ENCODE measurements around the gene APC2.
"Not testable (repeated sequence)": the region's sequence is repeated elsewhere in the genome, so short reads cannot be mapped to it uniquely, and the experiment has no call there.

APC2 gene

DNA sequence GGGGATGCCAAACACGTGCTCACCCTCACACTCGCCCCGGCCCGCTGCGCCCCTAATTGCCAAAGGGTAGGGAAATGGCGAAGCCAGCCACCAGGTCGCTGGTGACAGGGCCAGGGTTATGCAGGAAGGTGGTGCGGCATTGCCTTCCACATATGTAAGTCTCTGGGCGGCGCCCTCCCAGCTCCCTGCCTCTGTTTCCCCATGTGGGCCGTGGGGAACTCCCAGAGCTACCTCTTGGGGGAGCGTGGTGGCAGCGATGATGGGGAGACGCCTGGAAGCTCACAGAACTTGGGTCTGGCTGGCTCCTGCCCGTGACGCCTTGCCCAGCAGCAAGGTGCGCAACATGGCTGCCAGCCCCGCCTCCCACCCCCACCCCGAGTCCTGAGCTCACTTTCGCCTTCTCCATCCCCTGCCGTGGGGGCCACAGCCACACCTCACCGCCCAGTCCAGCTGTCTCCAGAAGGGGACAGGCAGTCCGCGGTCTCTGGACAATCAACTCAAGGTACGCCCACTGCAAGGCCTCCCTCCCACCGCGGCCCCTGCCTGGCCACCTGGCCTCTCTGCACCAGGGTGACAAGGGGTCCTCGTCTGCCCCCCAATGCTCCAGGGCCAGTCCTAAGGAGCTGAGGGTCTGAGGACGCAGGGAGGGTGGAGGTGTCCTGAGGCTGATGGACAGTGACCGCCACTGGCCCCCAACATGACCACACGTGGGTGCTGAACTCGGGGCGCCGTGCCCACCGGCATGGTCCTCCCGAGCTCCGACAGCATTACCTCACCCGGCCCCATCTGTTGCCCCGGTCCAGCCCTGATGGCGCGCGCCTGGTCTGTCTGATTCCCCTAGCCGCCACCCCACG lies 22.5 kb downstream of the APC2 start:
- DNase-seq (ENCODE audit: low read depth, low spot score) = no peak
- no peak overlapping the region for H3K4me3 ChIP-seq (ENCODE audit: low read length)

GRCh38 chr19:1473085-1473851 lies 23.3 kb downstream of the APC2 start:
- DNase-seq (ENCODE audit: low read depth, low spot score) = no peak

DNA sequence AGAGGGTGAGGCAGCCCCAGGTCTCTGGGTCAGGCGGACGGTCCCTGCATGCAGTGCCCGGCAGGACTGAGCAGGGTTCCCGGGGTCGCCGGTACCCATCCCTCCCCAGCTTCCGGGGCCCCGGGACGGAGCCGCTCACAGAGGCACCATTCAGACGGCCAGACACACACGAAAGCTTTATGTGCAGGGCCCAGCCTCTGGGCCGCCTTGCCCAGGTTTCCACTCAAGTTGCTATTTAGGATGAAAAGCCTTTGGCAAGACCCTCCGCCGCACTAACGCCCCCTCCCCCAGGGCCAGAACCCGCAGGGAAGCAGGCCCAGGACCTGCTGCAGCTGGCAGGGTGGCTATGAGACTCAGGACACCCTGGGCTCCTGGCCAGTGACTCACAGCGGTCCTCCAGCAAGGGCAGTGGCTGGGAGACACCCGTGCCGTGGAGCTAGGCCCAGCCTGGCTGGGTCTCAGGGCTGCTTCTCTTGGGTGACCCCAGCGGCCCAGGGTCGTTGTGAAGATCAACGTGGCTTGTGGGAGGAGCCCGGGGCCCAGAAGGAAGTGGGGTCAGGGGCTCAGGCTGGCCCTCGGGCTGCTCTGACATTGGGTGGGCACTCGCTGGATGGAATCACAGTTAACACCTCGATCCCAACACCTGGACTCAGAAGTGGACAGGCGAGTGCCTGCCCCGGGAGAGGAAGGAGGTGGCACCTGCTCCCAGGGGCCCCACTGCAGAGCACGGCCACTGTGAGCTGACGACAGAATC lies 24.3 kb downstream of the APC2 start:
- no peak overlapping the region for H3K4me3 ChIP-seq (ENCODE audit: low read length)
- no peak for DNase-seq (ENCODE audit: low read depth, low spot score)

More at GRCh38 chr19:1473085-1473851, 23.3 kb downstream of the APC2 start:
- H3K4me3 ChIP-seq (ENCODE audit: low read length) = no peak overlapping the region

DNA sequence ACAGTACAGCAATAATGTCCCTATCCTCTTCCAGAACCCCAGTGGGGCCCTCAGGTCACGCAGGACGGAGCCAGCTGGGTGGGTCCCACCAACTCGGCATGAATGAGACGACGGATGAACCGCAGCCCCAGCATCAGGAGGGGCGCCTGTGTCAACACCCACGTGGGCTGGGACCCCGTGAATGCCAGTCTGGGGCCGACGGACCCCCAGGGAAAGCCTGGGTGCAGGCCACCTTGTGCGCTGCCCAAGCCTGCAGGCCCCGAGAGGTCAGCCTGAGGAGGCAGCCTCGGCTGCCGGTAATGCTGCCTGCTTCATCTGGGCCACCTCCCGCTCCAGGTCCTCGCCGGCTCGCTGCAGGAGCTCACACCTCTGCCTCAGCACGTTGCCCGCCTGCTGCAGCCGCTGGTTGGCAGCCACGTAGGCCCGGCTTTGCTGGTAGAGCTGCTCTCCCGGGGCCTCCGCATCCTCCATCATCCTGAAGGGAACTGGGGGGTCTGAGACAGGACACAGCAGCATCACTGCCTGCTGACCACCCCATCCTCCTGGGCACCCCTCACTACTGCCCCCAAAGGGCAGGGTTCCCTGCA lies 24.9 kb downstream of the APC2 start:
- no peak for DNase-seq (ENCODE audit: low read depth, low spot score)

GRCh38 chr19:1475751-1476437 lies 26.0 kb downstream of the APC2 start:
- DNase-seq (ENCODE audit: low read depth, low spot score) = no peak
- no peak overlapping the region for H3K4me3 ChIP-seq (ENCODE audit: low read length)

More for the DNA sequence above, 24.9 kb downstream of the APC2 start:
- no peak overlapping the region for H3K4me3 ChIP-seq (ENCODE audit: low read length)

DNA sequence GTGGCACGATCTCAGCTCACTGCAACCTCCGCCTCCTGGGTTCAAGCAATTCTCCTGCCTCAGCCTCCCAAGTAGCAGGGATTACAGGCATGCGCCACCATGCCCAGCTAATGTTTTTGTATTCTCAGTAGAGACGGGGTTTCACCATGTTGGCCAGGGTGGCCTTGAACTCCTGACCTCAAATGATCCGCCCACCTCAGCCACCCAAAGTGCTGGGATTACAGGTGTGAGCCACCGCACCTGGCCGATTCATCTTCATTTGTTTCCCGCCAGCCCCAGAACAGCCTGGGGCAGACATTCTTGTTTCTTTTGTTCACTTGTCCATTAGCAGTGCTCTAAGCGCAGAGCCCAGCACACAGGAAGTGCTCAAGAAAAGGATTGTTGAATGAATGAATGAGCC lies 27.1 kb downstream of the APC2 start:
- DNase-seq (ENCODE audit: low read depth, low spot score); H3K4me3 ChIP-seq (ENCODE audit: low read length): not testable (repeated sequence)

DNA sequence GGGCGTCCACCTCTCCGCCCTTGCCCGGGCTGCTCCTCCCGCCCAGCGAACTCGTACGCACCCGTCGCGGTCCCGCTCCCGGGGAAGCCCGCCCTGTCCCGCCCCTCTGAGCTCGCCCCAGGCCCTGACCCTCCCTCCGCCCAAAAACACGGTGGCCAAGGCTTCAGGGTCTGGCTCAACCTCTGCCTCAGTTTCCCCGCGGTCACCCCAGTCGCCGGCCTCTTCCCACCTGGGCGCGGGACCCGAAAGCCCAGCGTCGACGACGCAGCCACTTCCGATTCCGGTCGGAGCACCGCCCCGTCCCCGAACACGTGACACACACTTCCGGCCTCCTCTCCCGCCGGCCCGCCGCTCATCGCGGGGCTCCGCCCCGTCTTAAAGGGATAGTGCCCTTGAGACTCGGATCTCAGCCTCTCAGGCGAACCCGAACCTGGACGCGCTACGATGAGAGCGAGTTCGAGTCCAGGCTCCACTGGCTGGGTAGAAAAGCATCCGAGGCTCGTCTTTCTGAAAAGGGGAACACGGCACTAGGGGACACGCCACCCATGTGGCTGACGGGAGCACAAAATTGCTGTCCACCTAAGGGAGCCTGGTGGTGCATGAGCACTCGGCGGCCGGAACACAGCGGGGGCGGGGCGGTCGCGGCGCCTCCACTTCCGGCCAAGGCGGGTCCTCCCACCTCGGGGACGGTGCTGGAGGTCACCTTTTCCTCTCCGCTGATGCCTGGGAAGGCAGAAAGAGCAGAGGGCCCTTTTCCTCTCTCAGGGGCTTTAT lies 29.2 kb downstream of the APC2 start, which contains the start of gene C19orf25:
TSS of gene C19orf25 (minus strand) at position 282 of the 774 bp plus-strand sequence. CDS start 312 bp downstream, outside the sequence.
- H3K4me3 ChIP-seq (ENCODE audit: low read length) = peak within 1 kb of the TSS; percentile 88
- DNase-seq (ENCODE audit: low read depth, low spot score) = peak; percentile 88

DNA sequence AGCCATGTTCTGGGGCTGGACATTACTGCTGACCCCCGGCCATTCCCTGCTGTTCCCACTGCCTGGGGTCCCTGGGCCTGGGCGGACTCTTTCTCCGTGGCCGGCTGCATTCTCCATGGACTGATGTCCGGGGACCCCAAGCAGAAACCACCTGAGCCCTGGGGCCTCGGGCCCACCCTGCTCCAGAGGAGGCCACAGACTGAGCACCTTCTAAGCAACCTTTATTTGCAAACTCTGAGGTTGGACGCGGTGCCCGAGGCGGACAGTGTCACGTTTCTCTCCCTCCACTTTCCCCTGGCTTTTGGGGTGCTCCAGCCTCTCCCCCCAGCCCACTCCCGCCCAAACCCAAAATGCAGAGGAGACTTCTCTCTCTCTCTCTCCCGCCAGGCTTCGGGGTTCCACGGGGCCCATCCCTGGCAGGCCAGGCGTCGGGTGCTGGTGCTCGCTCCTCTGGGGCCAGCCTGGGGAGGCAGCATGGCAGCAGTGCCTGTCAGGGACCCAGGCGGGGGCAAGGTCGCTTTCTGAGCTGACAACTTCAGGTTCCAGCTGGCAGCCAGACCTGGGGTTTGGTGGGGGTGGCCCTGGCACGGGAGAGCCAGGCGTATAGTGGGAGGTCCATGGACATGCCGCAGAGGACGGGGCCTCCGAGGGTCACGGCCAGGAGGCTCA lies 31.4 kb downstream of the APC2 start:
- DNase-seq (ENCODE audit: low read depth, low spot score) = no peak

DNA sequence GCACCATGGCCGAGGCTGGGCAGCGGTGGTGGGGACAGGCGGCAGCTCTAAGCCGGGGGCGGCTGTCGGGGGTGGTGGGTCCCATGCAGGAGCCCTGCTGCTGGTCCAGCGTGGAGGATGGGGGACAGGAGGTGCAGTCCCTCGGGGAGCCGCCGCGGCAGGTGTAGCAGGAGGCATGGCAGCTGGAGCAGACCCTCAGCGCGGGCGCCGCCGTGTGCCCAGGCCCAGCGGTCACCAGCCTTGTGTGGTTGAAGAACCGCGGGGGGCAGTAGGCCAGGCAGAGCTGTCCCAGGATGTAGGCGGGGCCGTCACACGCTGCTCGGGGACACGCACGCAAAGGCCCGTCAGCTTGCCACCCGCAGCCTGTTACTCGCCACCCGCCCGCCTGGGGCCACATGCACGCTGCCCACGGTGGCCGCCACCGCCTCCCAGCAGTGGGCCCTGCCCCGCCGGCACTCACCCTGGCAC lies 32.0 kb downstream of the APC2 start:
- H3K4me3 ChIP-seq (ENCODE audit: low read length) = no peak overlapping the region
- no peak for DNase-seq (ENCODE audit: low read depth, low spot score)

More for the DNA sequence above, 31.4 kb downstream of the APC2 start:
- H3K4me3 ChIP-seq (ENCODE audit: low read length) = no peak overlapping the region

GRCh38 chr19:1482361-1483130 lies 32.6 kb downstream of the APC2 start:
- no peak for DNase-seq (ENCODE audit: low read depth, low spot score)
- no peak overlapping the region for H3K4me3 ChIP-seq (ENCODE audit: low read length)

DNA sequence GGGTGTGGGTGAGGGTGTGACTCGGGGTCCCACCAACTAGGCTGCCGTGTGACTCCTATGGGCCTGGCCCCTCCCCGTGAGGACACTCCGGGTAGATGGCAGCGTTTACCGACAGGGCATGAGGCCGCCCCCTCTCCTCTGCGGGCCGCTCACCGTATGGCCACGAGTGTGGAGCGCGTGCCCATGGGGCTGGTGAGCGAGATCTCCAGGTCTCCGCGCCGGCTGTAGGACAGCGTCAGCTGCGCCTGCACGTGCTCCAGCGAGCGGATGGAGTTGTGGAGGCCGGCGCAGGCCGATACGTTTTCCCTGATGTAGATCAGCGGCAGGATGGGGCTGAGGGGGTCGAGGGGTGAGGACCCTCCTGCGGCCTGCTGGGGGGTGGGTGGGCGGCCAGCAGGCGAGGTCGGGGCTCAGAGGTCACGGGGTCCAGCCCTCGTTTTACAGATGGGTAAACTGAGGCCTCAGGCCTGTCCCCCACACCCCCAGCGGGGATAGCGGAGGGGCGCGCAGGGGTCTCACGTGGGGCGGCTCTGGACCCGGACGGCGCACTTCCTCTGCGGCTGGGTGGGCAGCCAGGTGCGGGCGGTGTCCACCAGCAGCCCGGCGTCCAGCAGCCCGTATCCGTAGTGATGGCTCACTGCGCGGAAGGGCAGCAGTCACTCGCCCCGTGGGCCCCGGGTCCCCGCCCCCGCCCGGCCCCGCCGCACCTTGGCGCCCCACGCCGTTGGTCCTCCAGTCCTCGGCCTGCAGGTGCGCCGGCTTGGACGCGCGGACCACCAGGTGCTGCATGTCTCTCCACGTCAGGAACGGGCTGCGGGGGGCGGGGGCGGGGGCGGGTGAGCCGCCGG lies 33.4 kb downstream of the APC2 start:
- no peak for DNase-seq (ENCODE audit: low read depth, low spot score)
- no peak overlapping the region for H3K4me3 ChIP-seq (ENCODE audit: low read length)

GRCh38 chr19:1483979-1484428 lies 34.1 kb downstream of the APC2 start:
- H3K4me3 ChIP-seq (ENCODE audit: low read length) = no peak overlapping the region
- no peak for DNase-seq (ENCODE audit: low read depth, low spot score)

DNA sequence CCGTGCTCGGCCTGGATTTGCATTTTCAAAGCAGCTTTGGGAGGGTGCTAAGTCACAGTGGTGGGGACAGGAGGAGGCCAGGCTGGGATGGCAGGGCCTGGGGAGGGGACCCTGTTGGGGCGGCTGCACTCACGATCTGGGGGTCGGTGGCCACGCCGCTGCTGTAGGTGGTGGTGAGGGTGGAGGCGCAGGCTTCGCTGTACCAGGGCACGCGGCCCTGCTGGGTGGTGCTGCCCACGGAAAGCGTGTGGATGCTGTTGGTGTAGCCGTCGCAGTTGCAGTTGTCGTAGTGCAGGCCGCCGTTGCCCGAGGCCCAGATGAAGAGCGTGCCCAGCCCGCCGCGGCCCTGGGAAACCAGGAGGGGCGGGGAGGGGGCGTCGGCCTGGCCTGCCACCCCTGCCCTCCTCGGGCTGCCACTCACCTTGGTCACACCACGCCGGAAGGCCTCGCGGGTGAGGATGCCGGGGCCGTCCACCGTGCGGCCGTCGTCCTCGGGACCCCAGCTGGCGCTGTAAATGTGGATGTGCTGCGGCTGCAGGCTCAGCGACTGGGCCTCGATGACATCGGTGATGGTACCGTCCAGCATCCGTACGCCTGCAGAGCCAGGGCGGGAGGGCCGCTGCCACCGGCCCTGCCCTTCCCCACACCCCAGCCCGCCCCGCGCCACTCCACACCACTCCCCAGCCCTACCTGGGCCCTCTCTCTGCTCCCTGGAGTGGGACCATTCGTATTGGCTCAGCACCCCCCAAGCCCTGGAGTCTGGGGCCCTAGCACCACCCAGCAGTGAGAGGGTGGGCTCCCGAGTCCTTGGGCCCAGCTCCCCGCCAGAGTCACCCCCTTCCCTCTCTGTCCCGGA lies 37.0 kb downstream of the APC2 start:
- H3K4me3 ChIP-seq (ENCODE audit: low read length) = no peak overlapping the region
- DNase-seq (ENCODE audit: low read depth, low spot score) = no peak

- no peak overlapping the region for H3K4me3 ChIP-seq (ENCODE audit: low read length)
- no peak for DNase-seq (ENCODE audit: low read depth, low spot score)
These were observed 37.8 kb downstream of the APC2 start for GRCh38 chr19:1487576-1488281.

Data from Jurkat, Clone E6-1 (cell line).